ENCODE results near the gene CCM2. TPM values are rescaled to one million over a fixed set of nuclear protein-coding genes. Genes with fewer than 3 reads are reported as not detected.
A peak's percentile ranks its signal among the peaks of the same experiment; 100 is the strongest.
"Not testable (repeated sequence)": the region's sequence is repeated elsewhere in the genome, so short reads cannot be mapped to it uniquely, and the experiment has no call there.

Gene CCM2
- total RNA-seq, 2 experiments from 2014 or later = 72.3 to 77.5 TPM

DNA sequence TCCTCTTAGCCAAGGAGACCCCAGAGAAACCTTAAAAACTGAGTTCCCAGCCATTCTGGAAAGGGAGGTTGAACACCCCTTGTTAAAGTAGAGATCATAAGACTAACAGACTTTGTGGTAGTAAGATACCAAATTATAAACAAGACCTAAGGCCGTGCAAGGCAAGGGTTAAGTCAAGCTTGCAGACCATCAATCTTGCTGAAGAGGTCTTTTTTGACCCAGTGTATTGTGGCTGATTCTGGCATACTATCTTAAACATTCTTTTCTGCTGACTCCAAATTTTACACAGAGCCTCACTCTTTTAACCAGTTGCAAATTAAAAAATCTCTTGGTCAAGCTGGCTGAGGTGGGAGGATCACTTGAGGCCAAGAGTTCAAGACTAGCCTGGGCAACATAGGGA is 112.6 kb downstream of the CCM2 start:
- ATAC-seq (no peak), DNase-seq (no peak)
- POLR2A ChIA-PET = interaction anchor here (1.2 to 4.5 kb wide), 7 partner anchors 10 to 228 kb away, joined by 4 to 20 read pairs (median 9); partner anchors contain the start of gene PURB
- Mint-ChIP-seq H3K9me3 (no peaks in the 10 kb centered on the region), H3K4me1 (ENCODE audit: low read depth) (peaks cover 25% of the 10 kb centered on the region), H3K27ac (peak overlapping the region; percentile 84), H3K36me3 (ENCODE audit: low read depth) (peaks cover 35% of the 10 kb centered on the region), H3K27me3 (no peaks in the 10 kb centered on the region), H3K4me3 (peak overlapping the region; percentile 90)
- intact Hi-C loops (cut with micrococcal nuclease) = no loop called here
- TF ChIP-seq, protein P1, sequence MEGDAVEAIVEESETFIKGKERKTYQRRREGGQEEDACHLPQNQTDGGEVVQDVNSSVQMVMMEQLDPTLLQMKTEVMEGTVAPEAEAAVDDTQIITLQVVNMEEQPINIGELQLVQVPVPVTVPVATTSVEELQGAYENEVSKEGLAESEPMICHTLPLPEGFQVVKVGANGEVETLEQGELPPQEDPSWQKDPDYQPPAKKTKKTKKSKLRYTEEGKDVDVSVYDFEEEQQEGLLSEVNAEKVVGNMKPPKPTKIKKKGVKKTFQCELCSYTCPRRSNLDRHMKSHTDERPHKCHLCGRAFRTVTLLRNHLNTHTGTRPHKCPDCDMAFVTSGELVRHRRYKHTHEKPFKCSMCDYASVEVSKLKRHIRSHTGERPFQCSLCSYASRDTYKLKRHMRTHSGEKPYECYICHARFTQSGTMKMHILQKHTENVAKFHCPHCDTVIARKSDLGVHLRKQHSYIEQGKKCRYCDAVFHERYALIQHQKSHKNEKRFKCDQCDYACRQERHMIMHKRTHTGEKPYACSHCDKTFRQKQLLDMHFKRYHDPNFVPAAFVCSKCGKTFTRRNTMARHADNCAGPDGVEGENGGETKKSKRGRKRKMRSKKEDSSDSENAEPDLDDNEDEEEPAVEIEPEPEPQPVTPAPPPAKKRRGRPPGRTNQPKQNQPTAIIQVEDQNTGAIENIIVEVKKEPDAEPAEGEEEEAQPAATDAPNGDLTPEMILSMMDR (IDR thresholded peaks at IDR 0.05) = no peak
- CTCF ChIA-PET = interaction anchor here (1.2 to 3.7 kb wide), 3 partner anchors 24 to 139 kb away, joined by 3 to 13 read pairs (median 4); no protein-coding TSS in a partner anchor

DNA sequence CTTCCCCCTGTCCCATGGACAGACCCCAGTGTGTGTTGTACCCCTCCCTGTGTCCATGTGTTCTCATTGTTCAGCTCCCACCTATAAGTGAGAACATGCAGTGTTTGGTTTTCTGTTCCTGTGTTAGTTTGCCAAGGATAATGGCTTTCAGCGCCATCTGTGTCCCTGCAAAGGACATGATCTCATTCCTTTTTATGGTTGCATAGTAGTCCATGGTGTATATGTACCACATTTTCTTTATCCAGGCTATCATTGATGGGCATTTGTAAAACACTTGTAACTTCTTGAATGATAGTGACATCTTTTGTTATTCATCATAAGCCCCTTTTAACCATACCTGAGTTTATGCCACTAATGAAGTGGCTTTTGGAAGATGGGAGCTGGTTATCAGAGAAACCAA is 114.3 kb downstream of the CCM2 start:
- peaks cover 10% of the 10 kb centered on the region for H3K4me1 Mint-ChIP-seq (ENCODE audit: low read depth)
- ChIA-PET CTCF (interaction anchor here (1.0 to 2.9 kb wide), 2 partner anchors 22 to 69 kb away, joined by 3 to 17 read pairs; no protein-coding TSS in a partner anchor), POLR2A (interaction anchor here (1.2 to 3.4 kb wide), 3 partner anchors 9 to 141 kb away, joined by 3 to 19 read pairs (median 3); partner anchors contain the start of gene MYO1G)
- DNase-seq; ATAC-seq; H3K4me3 Mint-ChIP-seq; H3K27ac Mint-ChIP-seq; H3K9me3 Mint-ChIP-seq; H3K27me3 Mint-ChIP-seq; intact Hi-C loops (cut with micrococcal nuclease): not testable (repeated sequence)
- H3K36me3 Mint-ChIP-seq (ENCODE audit: low read depth) = peaks cover 21% of the 10 kb centered on the region

DNA sequence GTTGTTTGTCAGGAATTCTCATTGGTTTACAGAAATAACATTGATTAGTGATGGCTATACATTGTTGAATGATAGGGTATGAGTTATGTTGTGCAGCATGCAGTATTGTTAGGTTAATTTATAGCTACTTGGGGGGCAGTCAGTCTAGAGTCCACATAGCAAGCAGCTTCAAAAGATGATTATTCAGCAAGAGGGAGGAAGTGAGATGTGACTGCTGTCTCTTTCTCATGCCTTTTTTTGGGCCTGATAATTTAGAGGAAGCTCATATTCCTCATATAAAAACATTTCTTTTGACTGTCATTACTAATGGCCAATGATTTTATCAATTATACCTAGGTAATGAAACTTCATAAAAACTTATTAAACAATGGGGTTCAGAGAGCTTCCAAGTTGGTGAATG is 114.9 kb downstream of the CCM2 start:
- ATAC-seq = no peak
- CTCF ChIA-PET = interaction anchor here (0.7 to 2.9 kb wide), 4 partner anchors 21 to 141 kb away, joined by 3 to 17 read pairs (median 4); no protein-coding TSS in a partner anchor
- POLR2A ChIA-PET = interaction anchor here (0.6 to 1.2 kb wide), 2 partner anchors 142 to 311 kb away, joined by 3 read pairs; no protein-coding TSS in a partner anchor
- no peak for DNase-seq
- H3K4me1 Mint-ChIP-seq (ENCODE audit: low read depth) = peaks cover 7% of the 10 kb centered on the region
- H3K4me3 Mint-ChIP-seq = no peak overlapping the region
- H3K36me3 Mint-ChIP-seq (ENCODE audit: low read depth) = peaks cover 18% of the 10 kb centered on the region
- intact Hi-C loops (cut with micrococcal nuclease) = no loop called here
- no peaks in the 10 kb centered on the region for H3K27me3 Mint-ChIP-seq
- TF ChIP-seq, protein P1 (IDR thresholded peaks at IDR 0.05) = no peak
- H3K27ac Mint-ChIP-seq = no peak overlapping the region
- H3K9me3 Mint-ChIP-seq = no peaks in the 10 kb centered on the region

DNA sequence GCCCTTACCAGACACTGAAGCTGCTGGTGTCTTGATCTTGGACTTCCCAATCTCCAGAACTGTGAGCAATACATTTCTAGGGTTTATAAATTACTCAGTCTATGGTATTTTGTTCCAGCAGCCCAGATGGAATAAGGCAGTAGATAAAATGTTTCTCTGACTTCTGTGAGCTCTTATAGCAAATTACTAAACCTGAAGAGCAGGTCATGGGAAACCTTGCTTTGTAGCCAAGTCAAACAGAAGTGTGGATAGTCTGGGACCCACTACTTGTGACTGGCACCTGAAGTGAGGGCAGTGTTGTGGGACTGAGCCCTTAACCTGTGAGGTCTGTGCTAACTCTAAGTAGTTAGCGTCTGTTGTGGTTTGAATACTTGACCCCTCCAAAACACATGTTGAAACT is 116.0 kb downstream of the CCM2 start:
- ChIA-PET CTCF (interaction anchor here (2.9 kb wide), 1 partner anchor 20 kb away, joined by 17 read pairs; no protein-coding TSS in a partner anchor), POLR2A (no interaction called here)
- Mint-ChIP-seq H3K27me3 (no peaks in the 10 kb centered on the region), H3K36me3 (ENCODE audit: low read depth) (peaks cover 7% of the 10 kb centered on the region), H3K9me3 (no peaks in the 10 kb centered on the region), H3K4me1 (ENCODE audit: low read depth) (peaks cover 4% of the 10 kb centered on the region), H3K4me3 (no peak overlapping the region), H3K27ac (no peak overlapping the region)
- no peak for DNase-seq
- intact Hi-C loops (cut with micrococcal nuclease) = no loop called here
- TF ChIP-seq, protein P1 (IDR thresholded peaks at IDR 0.05) = no peak
- no peak for ATAC-seq

DNA sequence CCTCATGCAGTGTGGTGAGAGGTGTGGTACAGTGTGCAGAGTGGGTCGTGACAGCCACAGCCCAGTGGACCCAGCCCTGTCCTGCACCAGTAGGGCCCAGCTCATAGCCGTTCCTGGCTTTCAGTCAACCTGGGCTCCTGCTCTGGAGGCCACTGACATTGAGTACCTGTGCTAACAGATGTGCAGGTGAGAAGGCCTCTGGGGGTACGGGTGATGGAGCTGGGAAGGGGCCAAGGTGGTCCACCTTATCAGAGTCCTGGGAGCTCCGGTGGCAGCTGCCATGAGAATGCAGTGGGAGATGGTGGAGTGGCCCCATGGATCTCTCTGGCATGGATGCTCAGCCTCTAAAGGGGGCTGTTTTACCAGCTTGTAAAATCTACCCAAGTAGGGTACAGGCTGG is 117.6 kb downstream of the CCM2 start:
- DNase-seq = no peak
- CTCF ChIA-PET = interaction anchor here (1.3 kb wide), 1 partner anchor 18 kb away, joined by 3 read pairs; no protein-coding TSS in a partner anchor
- Mint-ChIP-seq H3K27me3 (no peaks in the 10 kb centered on the region), H3K27ac (no peak overlapping the region), H3K4me3 (no peak overlapping the region), H3K9me3 (no peaks in the 10 kb centered on the region), H3K36me3 (ENCODE audit: low read depth) (no peaks in the 10 kb centered on the region), H3K4me1 (ENCODE audit: low read depth) (peaks cover 2% of the 10 kb centered on the region)
- TF ChIP-seq, protein P1 (IDR thresholded peaks at IDR 0.05) = no peak
- no peak for ATAC-seq
- POLR2A ChIA-PET = interaction anchor here (1.0 kb wide), 2 partner anchors 134 to 135 kb away, joined by 3 read pairs; no protein-coding TSS in a partner anchor
- intact Hi-C loops (cut with micrococcal nuclease) = no loop called here

Data from activated CD8-positive, alpha-beta T cell treated with anti-CD3 and anti-CD28 coated beads for 36 hours (primary cell).